PC-3 (cell line): ENCODE measurements around the gene EXTL2.

Source experiments
- EZH2 ChIP-seq: fragments of 300-600 bp; sonication (generic); IDR thresholded peaks from one replicate; pipeline ENCODE4 v1.6.1; 2017; ENCODE audit warnings: antibody characterized with exemption, mild to moderate bottlenecking, low read length; ENCODE audit not compliant: unreplicated experiment
- TF ChIP-seq, protein P1 (sequence below): fragments of 300-600 bp; sonication (generic); conservative IDR thresholded peaks from 2 replicates; pipeline ENCODE4 v1.5.1; 2017; ENCODE audit warnings: antibody characterized with exemption, low read depth, mild to moderate bottlenecking, low read length

- TF ChIP-seq, protein P1, sequence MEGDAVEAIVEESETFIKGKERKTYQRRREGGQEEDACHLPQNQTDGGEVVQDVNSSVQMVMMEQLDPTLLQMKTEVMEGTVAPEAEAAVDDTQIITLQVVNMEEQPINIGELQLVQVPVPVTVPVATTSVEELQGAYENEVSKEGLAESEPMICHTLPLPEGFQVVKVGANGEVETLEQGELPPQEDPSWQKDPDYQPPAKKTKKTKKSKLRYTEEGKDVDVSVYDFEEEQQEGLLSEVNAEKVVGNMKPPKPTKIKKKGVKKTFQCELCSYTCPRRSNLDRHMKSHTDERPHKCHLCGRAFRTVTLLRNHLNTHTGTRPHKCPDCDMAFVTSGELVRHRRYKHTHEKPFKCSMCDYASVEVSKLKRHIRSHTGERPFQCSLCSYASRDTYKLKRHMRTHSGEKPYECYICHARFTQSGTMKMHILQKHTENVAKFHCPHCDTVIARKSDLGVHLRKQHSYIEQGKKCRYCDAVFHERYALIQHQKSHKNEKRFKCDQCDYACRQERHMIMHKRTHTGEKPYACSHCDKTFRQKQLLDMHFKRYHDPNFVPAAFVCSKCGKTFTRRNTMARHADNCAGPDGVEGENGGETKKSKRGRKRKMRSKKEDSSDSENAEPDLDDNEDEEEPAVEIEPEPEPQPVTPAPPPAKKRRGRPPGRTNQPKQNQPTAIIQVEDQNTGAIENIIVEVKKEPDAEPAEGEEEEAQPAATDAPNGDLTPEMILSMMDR: no peak
- TF ChIP-seq EZH2: no peak
Observed at GRCh38 chr1:100942304-100943046, 47.8 kb upstream of the EXTL2 start.
